Keratinocyte (primary cell): ENCODE data around the gene CFAP299. TPM values are rescaled to one million over a fixed set of nuclear protein-coding genes. Genes with fewer than 3 reads are reported as not detected.

Source experiments
- DNase-seq: peaks from one replicate; pipeline ENCODE4 v3.0.0-alpha.2; 2011; ENCODE audit warnings: low read depth, missing footprints, low spot score
- FAIRE-seq: peaks from 2 replicates; lab custom pipeline; 2011; peaks lifted over from hg19 to GRCh38; lab: Jason Lieb, UNC
- H2AFZ ChIP-seq: 2 replicates; pipeline ENCODE4 v1.6.0; 2012; ENCODE audit warnings: low read length, control low read depth, inconsistent platforms; ENCODE audit not compliant: control insufficient read depth
- H3K27ac ChIP-seq: 2 replicates; pipeline ENCODE4 v1.5.1; 2011; ENCODE audit warnings: low read length; ENCODE audit not compliant: control insufficient read depth, insufficient read depth
- H3K27me3 ChIP-seq: 3 replicates; pipeline ENCODE4 v1.6.0; 2011; ENCODE audit warnings: low read length; ENCODE audit not compliant: control insufficient read depth, insufficient read depth; ENCODE audit errors: extremely low read depth
- H3K36me3 ChIP-seq, 2 experiments: 2 replicates in 1 of 2; 3 replicates in 1 of 2; pipeline ENCODE4 v1.5.1; 2011; ENCODE audit warnings: low read length in 2 of 2, mild to moderate bottlenecking in 1 of 2; ENCODE audit not compliant: control insufficient read depth in 2 of 2, insufficient read depth in 2 of 2; ENCODE audit errors: extremely low read depth in 1 of 2
- H3K4me1 ChIP-seq: 3 replicates; pipeline ENCODE4 v1.5.1; 2011; ENCODE audit warnings: low read length; ENCODE audit not compliant: control insufficient read depth, insufficient read depth; ENCODE audit errors: extremely low read depth
- H3K4me2 ChIP-seq: 3 replicates; pipeline ENCODE4 v1.6.0; 2011; ENCODE audit warnings: low read depth, low read length; ENCODE audit not compliant: control insufficient read depth, insufficient read depth; ENCODE audit errors: extremely low read depth
- H3K4me3 ChIP-seq, 3 experiments: fragments of 200-600 bp in 1 of 3; sonication (generic) in 1 of 3; 2 replicates in 2 of 3; 3 replicates in 1 of 3; pipeline ENCODE4 v1.5.1; 2011 to 2016; ENCODE audit warnings: low read length in 3 of 3, mild to moderate bottlenecking in 3 of 3, control low read depth in 2 of 3, inconsistent platforms in 1 of 3, low read depth in 1 of 3, mixed read lengths in 1 of 3, mixed run types in 1 of 3, moderate library complexity in 1 of 3; ENCODE audit not compliant: control insufficient read depth in 2 of 3, insufficient read depth in 2 of 3; ENCODE audit errors: extremely low read depth in 1 of 3
- H3K79me2 ChIP-seq: 2 replicates; pipeline ENCODE4 v1.6.0; 2012; ENCODE audit warnings: low read length; ENCODE audit not compliant: control insufficient read depth, insufficient read depth
- H3K9ac ChIP-seq: 3 replicates; pipeline ENCODE4 v1.6.0; 2011; ENCODE audit warnings: low read length; ENCODE audit not compliant: control insufficient read depth, insufficient read depth; ENCODE audit errors: extremely low read depth
- H3K9me1 ChIP-seq: 3 replicates; pipeline ENCODE4 v1.6.0; 2011; ENCODE audit warnings: low read length; ENCODE audit not compliant: control insufficient read depth, insufficient read depth; ENCODE audit errors: extremely low read depth
- H3K9me3 ChIP-seq: 2 replicates; pipeline ENCODE4 v1.5.1; 2012; ENCODE audit warnings: low read depth, low read length; ENCODE audit not compliant: control insufficient read depth
- H4K20me1 ChIP-seq: 3 replicates; pipeline ENCODE4 v1.6.0; 2011; ENCODE audit warnings: low read length; ENCODE audit not compliant: control insufficient read depth, insufficient read depth; ENCODE audit errors: extremely low read depth
- CTCF ChIP-seq, 3 experiments: IDR thresholded peaks in 1 of 3; conservative IDR thresholded peaks in 1 of 3; optimal IDR thresholded peaks in 1 of 3; 2 replicates in 2 of 3; 3 replicates in 1 of 3; pipeline versions ENCODE3 to v1.5.1; 2011; ENCODE audit warnings: low read length in 3 of 3, mild to moderate bottlenecking in 3 of 3, moderate library complexity in 2 of 3, control low read depth in 1 of 3, inconsistent platforms in 1 of 3; ENCODE audit not compliant: insufficient read depth in 2 of 3; ENCODE audit errors: extremely low read depth in 1 of 3
- EZH2 ChIP-seq: IDR thresholded peaks from one replicate; pipeline ENCODE4 v1.6.1; 2012; ENCODE audit warnings: inconsistent platforms, mild to moderate bottlenecking, low read length, moderate library complexity
- dilution Hi-C: fragments of 300-500 bp; cut with MboI; formaldehyde crosslinking; loops from one replicate; pipeline ENCODE4 v1.7.0; 2020; ENCODE audit warnings: low sequenced_read_pairs; ENCODE audit not compliant: extremely low pct_ligation_motif_present
- polyA plus RNA-seq, 5 experiments: library from polyadenylated mRNA; depleted of rRNA in 3 of 5; stranded (reverse) in 3 of 5; stranded (forward) in 1 of 5; unstranded in 1 of 5; fragments of >200 nt; gene quantifications; 1 replicate in 1 of 5; 2 replicates in 3 of 5; 3 replicates in 1 of 5; pipeline versions ENCODE4 v1.2.1 to v1.2.3, GENCODE V29; 2011 to 2012; ENCODE audit warnings: missing spikeins in 2 of 5, low read depth in 1 of 5, low replicate concordance in 1 of 5

Gene CFAP299
- polyA plus RNA-seq, 1 donor (not counting 4 experiments of a cell fraction or from before 2014, with no cell fraction given) = 0.14 TPM

- Histone ChIP-seq H3K4me2 (no peak overlapping the region), H3K4me1 (peaks cover 19% of the 10 kb centered on the region)
- no peak for DNase-seq
Measured at GRCh38 chr4:80452768-80453167, 117.2 kb downstream of the CFAP299 start.

DNA sequence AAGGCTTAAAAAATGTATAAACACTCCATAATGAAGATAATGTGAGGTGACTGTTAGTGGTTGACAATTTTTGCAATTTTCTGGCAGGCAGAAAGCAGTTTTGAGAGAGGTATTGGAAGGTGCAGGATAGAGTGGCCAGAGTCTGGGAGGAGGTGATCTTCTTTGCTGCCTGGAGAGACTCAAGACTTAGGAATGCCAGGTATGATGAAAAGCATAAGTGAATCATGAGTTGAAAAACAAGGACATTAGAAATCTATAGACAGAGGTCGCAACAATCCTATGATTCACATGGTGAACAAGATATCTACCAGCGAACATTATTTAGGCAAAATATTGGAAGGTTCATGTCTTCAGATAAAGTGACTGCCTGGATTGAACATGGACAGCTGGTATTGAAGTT is 118.5 kb downstream of the CFAP299 start:
- dilution Hi-C loops = no loop called here
- TF ChIP-seq CTCF (optimal IDR thresholded peaks at IDR 0.05 in 1 of 3, IDR thresholded peaks at IDR 0.05 in 1 of 3, conservative IDR thresholded peaks at IDR 0.05 in 1 of 3; ENCODE audit: extremely low read depth in 1 of 3, insufficient read depth in 2 of 3, low read length in 3 of 3) (no peak), EZH2 (no peak)
- H3K27ac ChIP-seq = peak overlapping the region; percentile 72
- H3K36me3 ChIP-seq = no peaks in the 10 kb centered on the region
- H3K9ac ChIP-seq = no peak overlapping the region
- FAIRE-seq = peak; percentile 94
- H3K9me1 ChIP-seq = no peaks in the 10 kb centered on the region
- H3K4me3 ChIP-seq = peak overlapping the region in 2 of 3 experiments; percentile 16 to 25
- no peaks in the 10 kb centered on the region for H3K27me3 ChIP-seq
- H3K9me3 ChIP-seq = peaks cover 2% of the 10 kb centered on the region
- H4K20me1 ChIP-seq = no peaks in the 10 kb centered on the region
- H3K4me2 ChIP-seq = peak overlapping the region; percentile 66
- peaks cover 19% of the 10 kb centered on the region for H3K4me1 ChIP-seq
- H3K79me2 ChIP-seq = no peaks in the 10 kb centered on the region
- peak; percentile 65 for DNase-seq
- H2AFZ ChIP-seq = no peak overlapping the region

More at GRCh38 chr4:80452768-80453167, 117.2 kb downstream of the CFAP299 start:
- Histone ChIP-seq H2AFZ (no peak overlapping the region), H3K9me3 (peaks cover 2% of the 10 kb centered on the region), H3K4me3 (no peak overlapping the region), H3K27me3 (no peaks in the 10 kb centered on the region), H3K79me2 (no peaks in the 10 kb centered on the region), H3K9ac (no peak overlapping the region), H4K20me1 (no peaks in the 10 kb centered on the region), H3K27ac (no peak overlapping the region), H3K9me1 (no peaks in the 10 kb centered on the region), H3K36me3 (no peaks in the 10 kb centered on the region)
- TF ChIP-seq CTCF (optimal IDR thresholded peaks at IDR 0.05 in 1 of 3, IDR thresholded peaks at IDR 0.05 in 1 of 3, conservative IDR thresholded peaks at IDR 0.05 in 1 of 3; ENCODE audit: extremely low read depth in 1 of 3, insufficient read depth in 2 of 3, low read length in 3 of 3) (no peak), EZH2 (no peak)
- no peak for FAIRE-seq
- dilution Hi-C loops = no loop called here
